T-helper 1 cell (primary cell): ENCODE data around the gene ACSF3.
A peak's percentile ranks its signal among the peaks of the same experiment; 100 is the strongest.

ENCODE experiments used
- DNase-seq, 5 donors: peaks; one replicate each; pipeline ENCODE4 v3.0.0-alpha.2; 2012 to 2020

The ACSF3 gene

DNA sequence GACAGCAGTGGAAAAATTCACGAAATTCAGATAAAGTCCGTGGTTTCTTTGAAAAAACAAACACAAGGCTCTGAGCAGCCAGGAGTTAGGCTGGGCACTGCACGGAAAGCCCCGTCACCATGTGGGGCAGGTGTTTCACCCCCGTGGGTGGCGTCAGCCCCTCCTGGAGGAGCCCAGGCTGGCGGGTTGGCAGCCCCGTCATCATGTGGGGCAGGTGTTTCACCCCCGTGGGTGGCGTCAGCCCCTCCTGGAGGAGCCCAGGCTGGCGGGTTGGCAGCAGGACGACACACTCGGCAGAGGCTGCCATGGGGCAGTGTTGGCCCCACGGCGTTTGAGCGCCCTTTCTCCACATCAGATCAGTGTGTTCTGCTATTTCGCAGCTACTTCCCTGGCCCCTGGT lies 38.1 kb downstream of the ACSF3 start:
- peak in 1 of 5 donors; percentile 4 for DNase-seq

DNA sequence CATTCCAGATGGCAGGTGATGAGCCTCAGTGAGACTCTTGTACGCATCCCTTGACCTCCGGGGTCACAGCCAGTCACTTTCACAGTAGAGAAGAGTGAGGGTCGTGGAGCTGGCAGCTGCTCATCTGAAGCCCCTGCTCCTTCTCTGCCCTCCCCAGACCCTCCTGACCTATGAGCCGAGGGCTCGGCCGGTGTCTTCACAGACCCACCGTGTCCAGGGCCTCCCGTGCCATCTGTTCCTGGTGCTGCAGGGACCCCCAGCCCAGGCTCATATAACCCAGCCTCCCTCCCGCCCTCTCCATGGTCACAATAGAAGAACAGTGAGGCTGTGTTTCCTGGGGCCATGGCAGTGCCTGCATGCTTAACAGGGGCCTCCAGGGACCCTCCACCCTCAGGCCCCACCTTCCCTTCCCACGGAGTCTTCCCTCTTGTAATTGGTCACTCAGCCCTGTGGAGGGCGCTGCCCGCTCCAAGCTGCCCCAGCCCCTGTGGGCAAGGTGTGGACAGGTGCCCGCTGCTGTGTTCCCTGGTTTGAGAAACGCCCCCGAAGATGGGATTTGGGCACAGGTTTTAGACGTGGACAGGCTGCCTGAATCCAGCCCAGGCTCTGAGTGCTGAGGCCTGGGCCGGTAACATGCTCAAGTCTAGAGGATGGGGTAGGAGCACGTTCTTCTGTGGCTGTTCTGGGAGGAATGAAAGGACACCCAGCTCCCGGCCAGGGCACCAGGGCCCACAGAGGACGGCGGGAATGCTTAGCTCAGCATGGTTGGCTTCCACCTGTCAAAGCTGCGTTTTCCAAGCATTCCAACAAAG lies 38.7 kb downstream of the ACSF3 start:
- DNase-seq: peak in 1 of 5 donors; percentile 3

DNA sequence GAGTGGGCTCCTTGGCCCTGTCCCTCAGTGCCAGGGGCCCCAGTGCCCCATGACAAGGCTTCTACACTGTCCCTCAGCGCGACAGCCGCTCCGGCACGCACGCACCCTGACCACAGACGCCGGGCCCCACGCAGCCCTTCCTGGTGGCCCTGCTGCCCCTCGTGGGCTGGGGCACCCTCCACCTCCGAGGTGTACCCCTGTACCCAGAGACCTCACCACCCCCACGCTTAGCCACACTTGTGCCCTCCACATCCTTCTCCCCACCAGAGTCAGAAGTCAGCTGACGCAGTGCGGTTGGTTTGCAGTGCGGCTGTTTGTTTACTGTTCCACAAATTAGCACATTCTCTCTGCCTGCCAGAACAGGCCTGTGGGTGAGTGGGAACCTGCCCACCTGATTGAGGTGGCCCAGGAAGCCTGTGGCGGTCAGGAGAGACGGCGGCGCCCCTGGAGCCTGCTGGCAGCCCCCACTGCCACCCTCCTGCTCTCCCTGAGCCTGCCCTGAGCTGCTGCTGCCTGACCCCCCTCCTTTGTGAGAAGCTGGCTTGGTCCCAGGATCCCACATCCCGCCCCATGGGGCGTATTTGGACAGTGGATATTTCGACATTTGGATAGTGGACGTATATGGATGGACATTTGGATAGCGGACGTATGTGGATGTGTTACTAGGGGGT lies 39.9 kb downstream of the ACSF3 start:
- DNase-seq: no peak

DNA sequence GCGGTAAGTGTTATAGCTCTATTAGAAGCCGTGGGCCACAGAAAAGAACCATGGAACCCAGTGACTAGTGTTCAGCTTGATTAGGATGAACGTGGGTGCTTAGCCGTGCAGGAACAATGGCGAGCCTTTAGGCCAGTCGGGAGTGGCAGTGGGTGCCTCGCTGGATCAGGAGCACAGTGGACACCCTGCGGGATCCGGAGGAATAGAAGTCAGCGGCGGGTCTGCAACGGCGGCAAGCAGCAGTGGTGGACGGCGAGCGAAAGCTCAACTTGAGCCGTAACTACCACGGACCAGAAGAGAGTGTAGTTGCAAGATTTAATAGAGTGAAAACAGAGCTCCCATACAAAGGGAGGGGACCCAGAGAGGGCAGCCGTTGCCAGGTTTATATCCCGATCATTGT lies 40.6 kb downstream of the ACSF3 start:
- no peak for DNase-seq

DNA sequence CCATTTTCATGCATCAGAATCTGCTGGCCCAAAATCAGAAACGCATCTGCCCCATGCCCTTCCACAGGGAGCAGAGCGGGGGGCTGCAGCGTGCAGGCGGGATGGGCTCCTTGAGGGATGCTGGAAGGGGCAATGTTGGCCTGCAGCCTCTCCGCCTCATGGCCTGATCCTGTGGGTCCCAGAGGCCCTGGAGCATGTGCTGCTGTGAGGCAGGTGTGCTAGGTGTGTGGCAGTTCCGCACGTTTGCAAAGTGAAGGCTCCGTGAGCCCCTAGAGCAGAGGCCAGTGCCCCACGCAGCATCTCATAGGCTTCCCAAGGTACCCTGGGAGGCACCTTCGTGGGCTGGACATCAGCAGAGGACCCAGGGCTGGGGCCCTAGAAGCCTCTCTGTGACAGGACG lies 41.5 kb downstream of the ACSF3 start:
- peak in 1 of 5 donors; percentile 1 for DNase-seq

DNA sequence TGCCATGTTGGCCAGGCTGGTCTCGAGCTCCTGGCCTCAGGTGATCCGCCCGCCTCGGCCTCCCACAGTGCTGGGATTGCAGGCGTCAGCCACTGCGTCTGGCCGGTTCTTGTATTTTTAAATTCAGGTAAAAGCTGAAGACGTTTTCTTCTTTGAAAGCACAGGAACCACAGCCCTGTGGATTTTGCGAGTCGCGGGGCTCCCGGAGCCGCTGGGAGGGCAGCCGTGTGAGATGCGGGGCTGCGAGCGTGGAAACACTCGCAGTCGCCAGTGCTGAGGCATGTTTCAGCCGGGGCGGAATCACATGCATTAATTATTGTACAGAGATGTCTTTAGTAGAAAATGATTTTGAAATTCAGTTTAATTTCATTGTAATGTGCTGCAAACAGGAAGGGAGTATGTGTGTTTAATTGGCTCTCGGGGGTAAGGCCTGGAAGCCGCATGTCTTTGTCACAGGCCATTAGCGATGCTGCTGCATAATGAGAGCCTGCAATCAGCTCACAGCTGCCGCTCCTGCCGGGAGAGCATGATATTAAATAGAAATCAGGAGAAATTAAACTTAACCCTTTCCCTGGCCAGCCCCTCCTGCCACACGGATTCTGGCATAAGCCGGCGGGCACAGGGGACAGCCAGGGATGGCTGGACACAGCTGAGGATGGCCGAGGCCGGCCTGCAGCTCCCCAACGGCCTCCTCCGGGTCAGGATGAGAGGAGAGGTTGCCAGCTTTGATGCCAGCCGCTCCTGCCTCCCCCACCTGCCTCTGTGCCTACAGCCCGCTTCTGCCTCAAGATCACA lies 42.5 kb downstream of the ACSF3 start:
- DNase-seq: no peak

DNA sequence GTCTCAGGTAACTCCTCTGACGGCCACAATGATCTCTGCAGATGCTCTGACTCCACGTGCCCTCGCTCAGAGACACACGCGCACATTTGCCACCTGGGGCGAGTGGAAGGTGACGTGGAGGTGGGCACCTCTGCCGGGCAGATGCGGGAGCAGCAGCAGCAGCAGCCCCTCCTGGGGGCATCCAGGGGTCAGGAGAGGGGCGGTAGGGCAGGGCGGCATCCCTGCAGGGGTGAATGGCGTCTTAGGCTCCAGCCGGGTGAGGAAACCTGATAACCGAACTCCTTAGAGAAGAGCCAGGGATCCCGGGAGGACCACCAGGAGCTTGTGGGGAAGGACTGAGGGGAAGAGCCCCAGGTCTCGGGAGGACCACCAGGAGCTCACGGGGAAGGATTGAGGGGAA lies 43.3 kb downstream of the ACSF3 start:
- peak in 1 of 5 donors; percentile 1 for DNase-seq

DNA sequence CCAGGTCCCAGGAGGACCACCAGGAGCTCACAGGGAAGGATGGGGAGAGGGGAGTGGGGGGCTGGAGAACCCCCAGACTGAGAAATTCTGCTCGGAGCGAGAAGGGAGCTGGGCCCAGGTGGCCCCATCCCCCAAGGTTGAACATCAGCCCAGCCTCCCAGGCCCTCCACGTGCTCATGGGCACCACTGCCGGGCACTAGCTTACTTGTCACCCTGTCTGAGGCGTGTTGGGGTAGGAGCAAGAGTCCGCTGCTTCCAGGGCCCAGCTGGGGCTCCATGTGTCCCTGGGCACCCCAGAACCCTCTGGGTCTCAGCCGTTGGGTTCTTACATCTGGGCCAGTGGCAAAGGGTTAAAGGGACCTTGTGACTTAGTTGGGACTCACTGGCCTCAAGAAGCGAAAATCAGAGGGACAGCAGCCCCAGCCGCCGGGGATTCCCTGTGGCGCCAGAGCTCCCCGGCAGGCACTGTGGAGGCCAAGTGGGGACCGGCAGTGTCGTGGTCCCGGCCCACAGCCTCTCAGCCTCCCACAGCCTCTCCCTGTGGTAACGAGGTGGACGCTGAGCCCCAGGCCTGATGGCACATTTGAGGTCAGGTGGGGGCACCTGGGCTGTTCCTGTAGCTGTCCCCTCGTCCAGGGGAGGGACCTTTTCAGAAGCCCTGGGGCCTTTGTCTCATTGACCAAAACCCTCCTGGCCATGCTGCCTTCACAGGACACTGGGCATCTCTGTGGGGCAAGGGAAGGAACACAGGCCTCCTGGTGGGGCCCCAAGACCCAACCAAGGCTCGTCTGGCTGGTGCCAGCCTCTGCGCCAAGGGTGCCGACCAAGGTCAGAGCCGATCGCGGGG lies 44.2 kb downstream of the ACSF3 start:
- no peak for DNase-seq

DNA sequence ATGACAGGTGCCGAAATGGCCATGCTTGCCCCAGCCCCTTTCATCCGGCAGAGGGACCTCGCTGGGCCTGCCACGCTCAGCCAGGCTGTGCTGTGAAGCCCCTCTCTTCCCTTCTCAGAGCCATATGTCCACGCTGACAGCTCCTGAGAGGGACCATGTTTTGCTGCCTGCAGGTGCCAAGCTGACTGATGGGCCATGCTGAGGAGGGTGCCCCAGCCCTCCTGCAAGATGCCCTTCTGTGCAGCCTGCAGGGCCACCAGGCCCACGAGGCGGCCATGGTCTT lies 44.8 kb downstream of the ACSF3 start:
- peak in 1 of 5 donors; percentile 2 for DNase-seq

DNA sequence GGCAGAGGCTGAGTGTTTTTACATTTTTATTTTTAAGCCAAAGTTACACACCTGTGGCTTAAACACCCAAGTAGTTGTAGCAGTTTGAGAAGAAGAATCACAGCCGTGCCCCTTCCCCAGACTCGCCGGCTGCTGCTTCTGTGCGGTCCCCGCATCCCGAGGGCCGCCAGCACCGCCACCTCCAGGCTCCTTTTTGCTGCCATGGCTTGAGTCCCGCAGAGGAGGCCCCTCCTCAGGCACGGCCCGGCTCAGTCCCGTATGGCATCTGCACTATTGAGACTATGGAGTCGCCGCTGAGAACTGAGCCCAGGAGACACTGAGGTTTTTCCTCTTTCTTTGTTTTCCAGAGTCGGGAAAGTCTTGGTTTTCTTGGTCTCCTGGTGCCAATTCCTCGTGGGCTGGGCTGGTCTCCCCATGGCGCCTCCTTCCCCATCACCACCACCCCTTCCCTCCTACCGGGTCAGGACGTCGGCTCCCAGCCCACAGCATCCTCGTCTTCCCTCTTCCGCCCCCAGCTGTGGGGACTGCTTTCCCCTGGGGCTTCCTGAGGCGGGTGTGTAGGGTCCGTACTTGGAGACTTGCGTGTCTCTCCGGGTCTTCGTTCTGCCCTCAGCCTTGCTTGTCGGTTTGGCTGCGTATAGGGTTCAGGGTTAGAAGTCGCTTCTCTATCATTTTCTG lies 45.3 kb downstream of the ACSF3 start:
- DNase-seq: no peak

DNA sequence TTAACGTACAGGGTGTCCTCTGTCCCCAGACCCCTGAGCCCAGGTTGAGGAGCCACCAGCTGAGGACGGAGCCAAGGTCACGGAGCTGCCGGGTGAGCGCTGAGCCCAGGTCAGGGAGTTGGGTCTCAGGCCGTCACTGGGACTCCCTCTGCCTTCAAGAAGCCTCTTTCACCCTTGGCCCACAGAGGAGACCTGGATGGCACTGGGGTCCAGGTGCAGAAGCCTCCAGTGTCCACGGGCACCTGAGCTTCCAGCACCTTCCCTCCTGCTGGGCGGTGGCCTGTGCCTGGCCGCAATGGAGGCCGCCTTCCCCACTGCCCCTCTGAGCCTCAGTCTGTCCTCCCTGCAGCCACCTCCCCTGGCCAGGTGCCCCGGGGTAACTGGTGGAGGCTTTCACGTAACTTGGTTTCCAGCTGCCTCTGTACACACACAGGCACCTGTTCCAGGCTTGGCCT lies 46.3 kb downstream of the ACSF3 start:
- DNase-seq: no peak

DNA sequence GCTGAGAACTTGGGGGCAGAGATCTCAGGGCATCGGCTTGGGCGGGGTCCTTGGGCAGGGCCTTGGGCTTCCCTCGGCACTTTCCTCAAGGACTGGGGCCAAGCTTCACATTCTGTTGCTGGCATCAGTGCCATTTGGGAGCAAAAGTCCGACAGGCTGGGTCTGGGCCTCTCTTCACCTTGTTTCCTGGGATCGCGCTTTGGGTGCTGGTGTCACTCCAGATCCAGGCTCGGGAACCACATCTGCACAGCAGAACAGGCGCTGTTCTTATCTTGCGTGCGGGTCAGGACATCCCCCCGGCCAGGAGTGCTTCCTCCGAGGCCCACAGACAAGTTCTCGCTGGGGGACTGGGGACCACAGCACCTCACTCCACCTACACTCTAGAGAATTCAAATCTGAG lies 46.7 kb downstream of the ACSF3 start:
- DNase-seq: no peak

DNA sequence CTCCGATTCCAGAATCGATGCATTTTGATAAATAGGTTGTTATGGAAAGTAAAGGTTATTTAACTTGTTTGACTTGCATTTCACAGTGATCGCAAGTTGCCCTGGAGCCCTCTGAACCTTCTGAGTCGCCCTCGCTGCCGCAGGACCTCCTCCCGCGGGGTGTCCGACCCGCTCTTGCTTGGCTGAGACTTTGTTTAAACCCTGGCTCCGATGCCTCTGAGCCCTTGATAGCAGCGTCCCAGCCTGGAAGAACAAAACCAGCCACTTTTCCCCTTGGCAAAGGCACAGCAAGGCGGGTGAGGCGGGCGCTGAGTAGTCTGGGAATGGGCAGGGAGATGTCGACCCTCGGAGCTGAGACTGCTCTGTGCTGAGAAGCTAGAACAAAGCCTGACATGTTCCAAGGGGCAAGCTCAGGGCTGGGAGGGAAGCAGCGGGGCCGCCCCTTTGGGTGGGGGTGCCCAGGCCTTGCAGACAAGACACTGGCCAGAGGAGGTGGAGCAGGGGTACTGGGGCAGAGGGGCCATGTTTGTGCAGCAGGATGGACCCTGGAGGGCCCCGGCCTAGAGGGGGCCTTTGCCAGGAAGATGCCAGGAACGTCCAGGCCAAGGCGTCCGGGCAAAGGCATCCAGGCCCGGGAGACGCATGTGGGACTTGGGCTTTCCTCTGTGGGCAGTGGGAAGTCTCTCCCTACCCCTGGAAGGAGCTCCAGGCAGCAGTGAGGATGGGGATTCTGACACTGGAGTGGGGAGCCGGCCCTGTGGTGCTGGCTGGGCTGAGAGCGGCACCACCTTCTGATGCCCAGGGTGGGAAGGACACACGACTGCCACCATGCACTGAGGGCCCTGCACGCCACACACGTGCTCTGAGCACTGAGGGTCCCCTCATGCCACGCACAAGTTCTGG lies 47.6 kb downstream of the ACSF3 start:
- DNase-seq: no peak

DNA sequence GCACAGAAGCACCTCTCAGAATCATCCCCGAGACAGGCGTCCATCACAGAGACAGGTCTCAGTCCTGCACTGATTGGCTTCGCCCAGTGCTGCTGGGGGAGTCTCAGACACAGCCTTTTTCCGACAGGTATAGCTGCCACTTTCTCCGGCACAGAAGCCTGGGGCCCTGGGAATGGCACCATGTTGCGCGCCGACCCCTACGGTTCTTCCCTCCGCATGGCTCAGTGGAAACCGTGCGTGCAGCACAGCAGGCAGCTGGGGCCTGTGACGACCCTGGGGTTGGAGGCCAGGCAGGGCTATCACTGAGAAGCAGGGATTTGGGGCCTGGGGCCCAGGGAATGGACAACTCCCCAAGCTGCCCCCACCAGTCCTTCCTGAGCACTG lies 48.2 kb downstream of the ACSF3 start:
- no peak for DNase-seq

DNA sequence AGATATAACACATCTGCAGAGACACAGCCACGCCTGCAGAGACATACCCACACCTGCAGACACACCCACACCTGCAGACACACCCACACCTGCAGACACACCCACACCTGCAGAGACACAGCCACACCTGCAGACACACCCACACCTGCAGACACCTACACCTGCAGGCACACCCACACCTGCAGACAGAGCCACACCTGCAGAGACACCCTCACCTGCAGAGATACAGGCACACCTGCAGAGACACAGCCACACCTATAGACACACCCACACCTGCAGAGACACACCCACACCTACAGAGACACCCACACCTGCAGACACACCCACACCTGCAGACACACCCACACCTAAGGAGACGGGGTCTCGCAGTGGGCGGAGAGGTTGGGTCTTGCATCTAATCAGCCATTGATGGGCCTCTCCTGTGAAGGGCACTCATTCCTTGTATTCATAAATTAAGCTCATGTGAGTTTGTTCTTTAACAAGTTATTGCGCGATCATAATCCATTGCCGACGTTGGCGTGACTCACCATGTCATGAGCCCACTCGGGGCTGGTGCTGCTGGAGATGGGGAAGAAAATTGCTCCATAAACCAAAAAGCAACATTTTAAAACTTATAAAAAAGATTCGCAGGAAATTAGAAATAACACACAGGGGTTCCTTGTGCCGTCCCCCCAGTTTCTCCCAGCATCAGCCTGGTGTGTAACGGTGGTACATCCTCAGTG lies 49.0 kb downstream of the ACSF3 start:
- DNase-seq: no peak

DNA sequence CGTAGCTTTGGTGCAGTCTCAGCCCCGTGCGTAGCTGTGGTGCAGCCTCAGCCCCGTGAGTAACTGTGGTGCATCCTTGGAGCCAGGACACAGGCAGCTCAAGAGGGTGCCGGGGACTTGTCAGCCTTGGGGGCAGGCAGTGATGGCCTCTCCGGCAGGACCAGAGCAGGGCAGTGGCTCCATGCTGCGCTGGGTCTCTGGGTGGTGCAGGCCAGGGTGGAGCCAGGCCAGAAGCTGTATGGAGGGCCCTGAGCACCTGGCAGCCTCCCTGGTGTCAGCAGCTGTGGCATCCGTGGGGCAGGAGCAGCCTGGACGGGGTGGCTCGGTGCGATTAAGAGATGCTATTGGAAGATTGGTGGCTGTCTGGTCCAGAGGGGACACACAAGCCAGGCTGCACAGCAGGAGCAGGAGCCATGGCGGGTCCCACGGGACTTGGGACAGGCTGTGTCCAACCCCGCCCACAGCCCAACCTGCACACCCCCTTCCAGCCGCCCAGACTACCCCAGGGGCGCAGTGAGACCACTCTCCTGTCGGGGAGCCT lies 49.6 kb downstream of the ACSF3 start:
- no peak for DNase-seq

DNA sequence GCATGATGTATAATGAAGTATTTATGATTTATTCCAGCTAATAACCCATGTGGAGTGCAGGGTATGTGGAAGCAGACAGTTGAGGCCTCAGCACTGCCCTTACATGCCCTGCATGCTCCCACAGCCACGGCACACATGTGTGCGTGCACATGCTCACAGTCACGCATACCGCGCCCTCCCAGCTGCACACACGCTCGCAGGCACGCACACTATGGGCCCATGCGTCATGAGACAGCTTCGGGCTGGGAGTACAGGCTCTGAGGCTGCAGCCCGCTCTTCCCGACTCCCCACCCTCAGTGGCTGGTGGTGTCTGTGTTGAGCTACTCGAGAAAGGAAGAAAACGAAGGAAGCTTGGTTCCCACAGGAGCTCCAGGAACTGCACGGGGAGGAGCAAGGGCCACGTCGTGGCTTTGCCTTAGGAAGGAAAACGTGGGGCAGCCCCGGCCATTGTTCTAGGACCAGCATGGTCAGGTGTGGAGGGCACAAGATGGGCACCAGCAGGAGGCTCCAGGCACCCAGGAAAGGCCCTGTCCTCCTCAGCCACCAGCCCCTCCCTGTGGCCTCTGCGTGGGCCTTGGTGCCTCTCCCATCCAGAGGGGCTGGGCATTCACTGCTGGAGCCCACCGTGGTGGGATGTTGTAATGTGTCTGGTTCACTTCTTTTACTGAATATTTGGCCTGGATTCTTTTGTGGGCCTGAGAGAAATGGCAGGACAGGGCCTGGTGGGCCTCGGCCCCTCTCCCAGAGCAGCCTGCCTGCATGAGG lies 50.4 kb downstream of the ACSF3 start:
- no peak for DNase-seq

DNA sequence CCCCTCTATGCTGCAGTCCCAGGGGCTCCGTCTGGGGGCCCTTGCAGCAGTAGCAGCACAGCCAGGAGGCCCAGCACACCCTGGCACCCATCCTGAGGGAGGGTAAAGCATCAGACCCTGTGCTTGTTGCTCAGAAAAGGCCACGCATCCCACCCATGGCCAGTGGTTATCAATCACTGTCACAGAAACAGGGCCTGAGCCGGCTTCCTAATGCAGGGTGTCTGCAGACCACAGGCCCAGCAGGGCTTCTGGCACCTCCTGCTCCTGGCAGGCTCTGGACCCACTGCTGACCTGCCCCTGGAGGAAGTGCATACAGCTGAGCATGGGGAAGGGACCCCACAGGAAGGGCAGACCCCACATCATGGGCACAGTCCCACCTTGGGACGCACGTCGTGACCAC lies 51.0 kb downstream of the ACSF3 start:
- DNase-seq: no peak

DNA sequence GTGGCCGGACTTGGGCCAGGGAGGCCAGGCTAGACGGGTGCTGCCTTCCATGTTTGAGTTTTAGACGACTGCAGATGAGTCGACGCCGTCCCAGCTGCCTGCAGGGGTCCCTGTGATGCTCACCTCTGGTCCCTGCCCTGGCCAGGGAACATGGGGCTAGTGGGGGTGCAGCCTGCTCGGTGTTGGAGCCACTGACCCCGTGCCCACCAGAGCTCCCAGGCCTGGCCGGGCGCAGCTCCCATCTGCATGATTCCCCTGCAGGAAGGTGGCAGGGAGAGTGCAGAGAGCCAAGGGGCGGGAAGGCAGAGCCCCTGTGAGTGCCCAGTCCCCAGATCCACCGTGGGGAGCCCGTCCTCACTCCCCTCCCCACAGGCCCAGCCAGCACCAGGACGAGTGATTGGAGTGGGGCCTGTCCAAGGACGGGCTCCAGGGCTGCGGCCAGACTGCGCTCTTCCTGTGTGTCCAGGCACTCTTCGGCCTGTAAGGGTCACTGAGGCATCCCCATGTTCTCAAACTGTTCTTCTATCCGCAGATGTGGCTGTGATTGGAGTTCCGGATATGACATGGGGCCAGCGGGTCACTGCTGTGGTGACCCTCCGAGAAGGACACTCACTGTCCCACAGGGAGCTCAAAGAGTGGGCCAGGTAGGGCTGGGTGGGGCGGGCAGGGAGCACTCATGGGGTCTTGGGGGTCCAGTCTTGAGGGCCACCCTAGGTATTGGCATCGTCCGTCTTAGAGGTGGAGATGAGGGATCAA lies 51.9 kb downstream of the ACSF3 start:
- DNase-seq: no peak
